HK-2 (cell line): ENCODE measurements around the gene MAP4K1.

Experiments
- DNase-seq: peaks from one replicate; pipeline ENCODE4 v3.0.0-alpha.2; 2018; ENCODE audit not compliant: unreplicated experiment

The MAP4K1 gene

DNA sequence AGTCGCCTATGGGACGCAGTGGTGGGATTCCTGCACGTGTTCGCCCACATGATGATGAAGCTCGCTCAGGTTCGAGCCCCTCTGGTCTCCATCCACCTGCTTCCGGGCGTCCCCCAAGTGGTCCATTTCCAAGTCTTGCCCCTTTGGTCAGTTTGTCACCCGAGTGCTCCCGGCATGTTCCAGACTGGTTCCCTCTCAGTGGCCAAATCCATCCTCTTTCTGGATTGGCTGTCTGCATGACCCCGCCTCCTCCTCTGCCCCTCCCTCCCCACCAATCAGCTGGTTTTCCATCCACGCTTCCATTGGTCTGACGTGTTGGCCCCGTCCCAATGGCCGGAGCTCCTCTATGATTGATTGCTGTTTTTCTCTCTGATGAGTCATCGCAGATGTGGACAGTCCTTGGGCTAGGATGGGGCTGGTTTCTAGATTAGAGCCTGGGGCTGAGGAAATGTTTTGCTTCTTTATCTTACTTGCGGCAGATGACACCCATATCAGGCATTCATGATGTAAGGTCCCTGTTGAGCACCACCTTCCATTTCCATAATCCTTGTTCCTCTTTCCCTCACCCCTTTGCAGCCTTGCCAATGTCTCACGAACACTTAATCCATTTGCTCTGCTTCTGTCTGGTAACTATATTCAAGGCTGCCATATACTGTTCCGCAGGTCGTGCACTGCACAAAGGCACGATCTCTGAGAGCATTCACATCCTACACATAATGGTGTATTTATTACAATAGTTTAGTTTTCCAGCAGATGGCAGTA is 73.8 kb downstream of the MAP4K1 start:
- DNase-seq = peak; percentile 42

DNA sequence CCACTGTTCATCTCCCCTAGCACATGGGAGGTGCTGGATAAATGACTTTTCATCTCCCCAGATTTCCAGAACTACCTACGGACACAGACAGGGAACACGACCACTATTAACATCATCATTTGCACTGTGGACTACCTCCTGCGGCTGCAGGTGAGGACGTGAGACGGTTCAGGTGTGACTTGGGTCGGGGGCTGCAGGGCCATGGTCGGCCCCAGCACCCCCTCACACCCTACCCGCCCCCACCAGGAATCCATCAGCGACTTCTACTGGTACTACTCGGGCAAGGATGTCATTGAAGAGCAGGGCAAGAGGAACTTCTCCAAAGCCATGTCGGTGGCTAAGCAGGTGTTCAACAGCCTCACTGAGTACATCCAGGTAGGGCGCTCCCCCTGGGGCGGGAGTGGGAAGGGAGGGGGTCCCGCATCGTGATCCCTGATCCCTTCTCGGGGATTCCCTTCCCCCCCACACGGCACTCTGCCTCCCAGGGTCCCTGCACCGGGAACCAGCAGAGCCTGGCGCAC is 74.4 kb downstream of the MAP4K1 start:
- no peak for DNase-seq

DNA sequence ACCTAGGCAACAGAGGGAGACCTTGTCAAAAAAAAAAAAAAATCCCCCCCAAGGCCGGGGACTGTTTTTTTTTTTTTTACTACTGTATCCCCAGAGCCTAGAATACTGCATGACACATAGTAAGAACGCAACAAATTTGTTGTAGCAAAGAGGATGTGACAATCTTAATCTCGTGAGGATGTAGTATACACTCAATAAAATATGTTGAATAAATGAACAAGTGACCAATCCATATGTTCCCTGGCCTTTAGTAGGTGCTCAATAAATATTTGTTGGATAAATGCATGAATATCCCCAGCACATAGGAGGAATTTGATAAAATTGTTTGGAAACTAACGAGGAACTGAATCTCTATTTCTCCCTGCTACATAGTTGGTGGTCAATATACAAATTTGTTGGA is 75.7 kb downstream of the MAP4K1 start:
- DNase-seq = no peak

DNA sequence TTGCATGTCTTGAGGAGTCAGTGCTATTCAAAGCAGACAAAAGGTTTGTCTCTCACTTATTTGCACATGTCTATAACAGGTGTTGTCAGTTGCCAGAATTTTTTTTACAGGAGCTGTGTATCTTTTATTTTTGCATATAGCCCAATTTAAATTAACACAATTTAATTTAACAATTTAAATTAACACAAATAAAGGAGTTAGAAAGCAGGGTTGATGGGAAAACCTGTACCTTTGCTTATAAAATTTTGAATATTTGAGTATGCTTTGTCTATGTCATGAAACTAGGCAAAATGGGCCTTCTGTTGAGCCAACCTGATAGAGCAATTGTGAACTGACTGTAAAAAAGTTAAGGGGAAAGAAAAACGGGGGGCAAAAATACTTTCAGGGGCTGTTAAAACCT is 78.0 kb downstream of the MAP4K1 start:
- no peak for DNase-seq

DNA sequence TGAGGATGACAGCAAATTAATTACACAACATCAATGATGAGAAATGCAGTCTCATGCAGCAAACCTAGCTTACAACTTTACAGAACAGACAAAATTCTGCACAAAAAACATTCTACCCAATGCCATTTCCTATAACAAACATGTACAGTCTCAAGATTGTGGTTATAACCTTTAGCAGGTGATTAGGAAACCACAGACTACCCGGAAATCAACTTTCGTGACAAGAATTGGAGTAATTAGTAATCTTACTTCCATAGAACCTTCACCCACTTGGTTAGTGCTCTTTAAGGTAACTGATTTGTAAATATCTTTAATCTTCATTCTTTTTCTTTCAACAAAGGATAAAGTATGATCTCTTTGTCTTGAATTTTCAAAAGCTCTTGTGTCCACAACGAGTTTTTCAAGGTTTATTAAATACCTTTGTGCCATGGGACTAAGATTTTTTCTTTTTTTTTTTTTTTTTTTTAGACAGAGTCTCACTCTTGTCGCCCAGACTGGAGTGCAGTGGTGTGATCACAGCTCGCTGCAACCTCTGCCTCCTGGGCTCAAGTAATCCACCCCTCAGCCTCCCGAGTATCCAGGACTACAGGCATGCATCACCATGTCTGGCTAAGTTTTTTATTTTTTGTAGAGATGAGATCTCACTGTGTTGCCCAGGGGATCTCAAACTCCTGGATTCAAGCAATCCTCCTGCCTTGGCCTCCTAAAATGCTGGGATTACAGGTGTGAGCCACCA is 78.8 kb downstream of the MAP4K1 start:
- DNase-seq = no peak

DNA sequence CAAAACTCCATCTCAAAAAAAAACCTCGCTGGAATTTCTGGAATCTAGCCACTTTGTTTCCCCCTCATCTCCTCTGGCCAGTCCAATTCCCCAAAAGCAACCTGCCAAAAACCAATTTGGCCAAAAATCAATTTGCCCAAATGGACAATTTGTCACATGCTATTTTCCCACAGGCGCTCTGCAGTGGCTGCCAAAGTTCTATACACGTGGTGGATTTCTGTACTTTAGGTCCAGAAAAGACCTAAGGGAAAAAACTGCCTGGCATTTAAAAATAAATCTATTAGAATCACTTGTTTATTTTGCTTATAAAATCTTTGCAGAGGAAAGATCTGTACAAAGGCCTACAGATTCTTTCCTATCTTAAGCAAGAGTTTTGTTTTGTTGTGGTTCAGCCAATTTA is 79.4 kb downstream of the MAP4K1 start:
- no peak for DNase-seq
